HepG2 (cell line): ENCODE measurements around the gene TPX2. TPM values are rescaled to one million over a fixed set of nuclear protein-coding genes. Genes with fewer than 3 reads are reported as not detected.
A peak's percentile ranks its signal among the peaks of the same experiment; 100 is the strongest.

ENCODE experiments used
- ARNTL ChIP-seq: sonication (generic); formaldehyde crosslinking; IDR thresholded peaks from 2 replicates; pipeline ENCODE4 v1.4.0; 2020; ENCODE audit warnings: mild to moderate bottlenecking, missing genetic modification reagents
- ASH2L ChIP-seq: fragments of 300-600, 200-600 bp; sonication (generic); IDR thresholded peaks from 2 replicates; pipeline ENCODE4 v1.7.0; 2017; ENCODE audit warnings: low read depth, mild to moderate bottlenecking, moderate library complexity, mixed read lengths, low read length; ENCODE audit not compliant: insufficient read length
- CENPT ChIP-seq: sonication (generic); formaldehyde crosslinking; IDR thresholded peaks from 2 replicates; pipeline ENCODE4 v1.8.0; 2022; ENCODE audit warnings: low read depth, mild to moderate bottlenecking, moderate library complexity, missing genetic modification reagents
- KDM5B ChIP-seq: sonication (generic); formaldehyde crosslinking; IDR thresholded peaks from 2 replicates; pipeline ENCODE4 v1.4.0; 2020; ENCODE audit warnings: missing genetic modification reagents, mild to moderate bottlenecking, borderline replicate concordance
- MTA1 ChIP-seq: sonication (generic); formaldehyde crosslinking; IDR thresholded peaks from 2 replicates; pipeline ENCODE4 v1.4.0; 2020; ENCODE audit warnings: missing genetic modification reagents, mild to moderate bottlenecking, borderline replicate concordance
- RFXAP ChIP-seq: sonication (generic); formaldehyde crosslinking; IDR thresholded peaks from 2 replicates; pipeline ENCODE4 v1.4.0; 2020; ENCODE audit warnings: missing genetic modification reagents, borderline replicate concordance
- SMAD3 ChIP-seq: sonication (generic); formaldehyde crosslinking; IDR thresholded peaks from 2 replicates; pipeline ENCODE4 v1.4.0; 2020; ENCODE audit warnings: missing genetic modification reagents
- SRF ChIP-seq: IDR thresholded peaks from 2 replicates; pipeline ENCODE4 v1.6.1; 2011; ENCODE audit warnings: mild to moderate bottlenecking, low read depth, low read length, moderate library complexity
- SRSF9 ChIP-seq: fragments of 200-400 bp; formaldehyde crosslinking; IDR thresholded peaks from 2 replicates; pipeline ENCODE4 v1.6.1; 2018; ENCODE audit warnings: borderline replicate concordance, mild to moderate bottlenecking, low read depth, low read length; ENCODE audit not compliant: insufficient read depth, poor library complexity, severe bottlenecking
- TEAD3 ChIP-seq: optimal IDR thresholded peaks from 2 replicates; pipeline ENCODE3; 2016; ENCODE audit warnings: borderline replicate concordance
- THRA ChIP-seq: sonication (generic); formaldehyde crosslinking; IDR thresholded peaks from 2 replicates; pipeline ENCODE4 v1.4.0; 2020; ENCODE audit warnings: missing genetic modification reagents, borderline replicate concordance
- ZBTB1 ChIP-seq: sonication (generic); formaldehyde crosslinking; IDR thresholded peaks from 2 replicates; pipeline ENCODE4 v1.4.0; 2020; ENCODE audit warnings: missing genetic modification reagents, borderline replicate concordance
- ZFP36 ChIP-seq: fragments of 150-350 bp; IDR thresholded peaks from 2 replicates; pipeline ENCODE4 v1.6.1; 2018; ENCODE audit warnings: borderline replicate concordance, low read length, low read depth; ENCODE audit not compliant: partially characterized antibody
- ZNF256 ChIP-seq: sonication (generic); formaldehyde crosslinking; conservative IDR thresholded peaks from 2 replicates; pipeline ENCODE4 v1.4.0; 2020; ENCODE audit warnings: missing genetic modification reagents
- ZNF407 ChIP-seq: sonication (generic); formaldehyde crosslinking; IDR thresholded peaks from one replicate; pipeline ENCODE4 v1.5.1; 2020; ENCODE audit warnings: mild to moderate bottlenecking, missing genetic modification reagents; ENCODE audit errors: not compliant biosample characterization
- ZNF510 ChIP-seq: sonication (generic); formaldehyde crosslinking; IDR thresholded peaks from 2 replicates; pipeline ENCODE4 v1.4.0; 2020; ENCODE audit warnings: low read depth, mild to moderate bottlenecking, missing genetic modification reagents
- ZNF564 ChIP-seq: sonication (generic); formaldehyde crosslinking; IDR thresholded peaks from 2 replicates; pipeline ENCODE4 v1.8.1; 2023; ENCODE audit warnings: mild to moderate bottlenecking, missing genetic modification reagents
- ZNF747 ChIP-seq: sonication (generic); formaldehyde crosslinking; IDR thresholded peaks from 2 replicates; pipeline ENCODE4 v1.8.1; 2023; ENCODE audit warnings: missing genetic modification reagents, mild to moderate bottlenecking, borderline replicate concordance
- polyA plus RNA-seq, 8 experiments: library from polyadenylated mRNA; depleted of rRNA in 3 of 8; stranded (reverse) in 7 of 8; unstranded in 1 of 8; fragments of >200 nt; fragmentation: Illumina TruSeq in 4 of 8; extraction: Trizol in 4 of 8; gene quantifications; 2 replicates each; pipeline versions ENCODE4 v1.2.1 to v1.2.3, GENCODE V29; 2011 to 2016; ENCODE audit warnings: low read depth in 4 of 8, missing spikeins in 1 of 8, mixed read lengths in 1 of 8; ENCODE audit not compliant: insufficient read depth in 1 of 8
- total RNA-seq, 5 experiments: library from RNA; depleted of rRNA; stranded (reverse); fragments of >200 nt; fragmentation: Illumina TruSeq; extraction: Trizol; gene quantifications; 2 replicates each; pipeline ENCODE4 v1.2.3, GENCODE V29; 2016; ENCODE audit warnings: low read depth in 1 of 5

The TPX2 gene
- total and polyA plus RNA-seq, 2 of the 13 experiments (the other 11 are each of a cell fraction or from before 2014, with no cell fraction given), result 34.3 to 124 TPM

GRCh38 chr20:31738729-31739549, at the start of gene TPX2 (continued):
- TF ChIP-seq MTA1 (CRISPR knock-in tag) (peak; percentile 90; the same call in 1 of the 2 replicates), ZNF407 (CRISPR knock-in tag) (peak; percentile 96), SMAD3 (CRISPR knock-in tag) (peak; percentile 55; the same call in 1 of the 2 replicates), THRA (CRISPR knock-in tag) (no peak; the same call in 1 of the 2 replicates), ZBTB1 (CRISPR knock-in tag) (no peak), KDM5B (CRISPR knock-in tag) (peak; percentile 95), SRSF9 (no peak), ZNF256 (CRISPR knock-in tag) (peak; percentile 74; the same call in 1 of the 2 replicates), ZNF510 (CRISPR knock-in tag) (peak; percentile 25; the same call in 1 of the 2 replicates), RFXAP (peak; percentile 93), ARNTL (CRISPR knock-in tag) (peak; percentile 76; the same call in 1 of the 2 replicates), SRF (no peak; the same call in 1 of the 2 replicates), CENPT (CRISPR knock-in tag) (peak; percentile 89), ASH2L (peak; percentile 99), ZNF564 (CRISPR knock-in tag) (peak; percentile 92), TEAD3 (peak; percentile 47), ZFP36 (no peak), ZNF747 (CRISPR knock-in tag) (peak; percentile 95; the same call in 1 of the 2 replicates)
